Mesendoderm (in vitro differentiated cells): ENCODE measurements around the gene XPA.

Source experiments
- DNase-seq: peaks from one replicate; pipeline ENCODE4 v3.0.0; 2013
- H2AK5ac ChIP-seq: 2 replicates; pipeline ENCODE4 v1.6.1; 2013; ENCODE audit warnings: low read length, inconsistent platforms
- H2BK120ac ChIP-seq: 2 replicates; pipeline ENCODE4 v1.6.1; 2013; ENCODE audit warnings: low read depth, mild to moderate bottlenecking, low read length, moderate library complexity, mixed read lengths
- H2BK15ac ChIP-seq: replicated peaks from 2 replicates; pipeline ENCODE4 v1.6.1; 2013; ENCODE audit warnings: low read depth, mild to moderate bottlenecking, moderate library complexity
- H2BK5ac ChIP-seq: 2 replicates; pipeline ENCODE4 v1.6.1; 2013; ENCODE audit warnings: low read length, inconsistent platforms
- H3K18ac ChIP-seq: 2 replicates; pipeline ENCODE4 v1.6.1; 2013; ENCODE audit warnings: mild to moderate bottlenecking, low read length, mixed read lengths
- H3K23ac ChIP-seq: one replicate; pipeline ENCODE4 v1.6.1; 2013; ENCODE audit warnings: low read length
- H3K27ac ChIP-seq: 2 replicates; pipeline ENCODE4 v1.5.1; 2013; ENCODE audit warnings: low read depth, mild to moderate bottlenecking, inconsistent platforms, low read length, moderate library complexity
- H3K27me3 ChIP-seq: 2 replicates; pipeline ENCODE4 v1.6.1; 2013; ENCODE audit warnings: low read length, control low read depth, mild to moderate bottlenecking, inconsistent platforms; ENCODE audit not compliant: insufficient read depth, poor library complexity
- H3K36me3 ChIP-seq: 2 replicates; pipeline ENCODE4 v1.6.1; 2013; ENCODE audit warnings: low read length, inconsistent platforms; ENCODE audit not compliant: control insufficient read depth, insufficient read depth
- H3K4ac ChIP-seq: one replicate; pipeline ENCODE4 v1.6.1; 2013; ENCODE audit warnings: low read depth, mild to moderate bottlenecking, low read length, moderate library complexity
- H3K4me1 ChIP-seq: 2 replicates; pipeline ENCODE4 v1.6.1; 2013; ENCODE audit warnings: low read depth, low read length, inconsistent platforms; ENCODE audit not compliant: control insufficient read depth
- H3K4me2 ChIP-seq: 2 replicates; pipeline ENCODE4 v1.6.1; 2013; ENCODE audit warnings: low read length
- H3K4me3 ChIP-seq: 2 replicates; pipeline ENCODE4 v1.5.1; 2013; ENCODE audit warnings: mild to moderate bottlenecking, low read length
- H3K56ac ChIP-seq: one replicate; pipeline ENCODE4 v1.6.1; 2013; ENCODE audit warnings: low read length
- H3K79me1 ChIP-seq: 2 replicates; pipeline ENCODE4 v1.6.1; 2013; ENCODE audit warnings: low read length, inconsistent platforms
- H3K79me2 ChIP-seq: 2 replicates; pipeline ENCODE4 v1.6.1; 2013; ENCODE audit warnings: mild to moderate bottlenecking, low read length; ENCODE audit not compliant: control insufficient read depth, insufficient read depth
- H3K9ac ChIP-seq: 2 replicates; pipeline ENCODE4 v1.6.1; 2013; ENCODE audit warnings: low read length, inconsistent platforms
- H4K5ac ChIP-seq: one replicate; pipeline ENCODE4 v1.6.1; 2013; ENCODE audit warnings: low read length
- H4K8ac ChIP-seq: one replicate; pipeline ENCODE4 v1.6.1; 2013; ENCODE audit warnings: low read depth, mild to moderate bottlenecking, control low read depth, low read length, moderate library complexity
- WGBS: extraction: QIAGEN DNeasy Blood & Tissue Kit; methylation state at CpG from one replicate; pipeline ENCODE4 v1.1.7; 2013; ENCODE audit warnings: low lambda C conversion rate, missing lambda C conversion rate; ENCODE audit not compliant: insufficient coverage; ENCODE audit errors: extremely low coverage; 5-methylcytosine and 5-hydroxymethylcytosine counted together

XPA gene

DNA sequence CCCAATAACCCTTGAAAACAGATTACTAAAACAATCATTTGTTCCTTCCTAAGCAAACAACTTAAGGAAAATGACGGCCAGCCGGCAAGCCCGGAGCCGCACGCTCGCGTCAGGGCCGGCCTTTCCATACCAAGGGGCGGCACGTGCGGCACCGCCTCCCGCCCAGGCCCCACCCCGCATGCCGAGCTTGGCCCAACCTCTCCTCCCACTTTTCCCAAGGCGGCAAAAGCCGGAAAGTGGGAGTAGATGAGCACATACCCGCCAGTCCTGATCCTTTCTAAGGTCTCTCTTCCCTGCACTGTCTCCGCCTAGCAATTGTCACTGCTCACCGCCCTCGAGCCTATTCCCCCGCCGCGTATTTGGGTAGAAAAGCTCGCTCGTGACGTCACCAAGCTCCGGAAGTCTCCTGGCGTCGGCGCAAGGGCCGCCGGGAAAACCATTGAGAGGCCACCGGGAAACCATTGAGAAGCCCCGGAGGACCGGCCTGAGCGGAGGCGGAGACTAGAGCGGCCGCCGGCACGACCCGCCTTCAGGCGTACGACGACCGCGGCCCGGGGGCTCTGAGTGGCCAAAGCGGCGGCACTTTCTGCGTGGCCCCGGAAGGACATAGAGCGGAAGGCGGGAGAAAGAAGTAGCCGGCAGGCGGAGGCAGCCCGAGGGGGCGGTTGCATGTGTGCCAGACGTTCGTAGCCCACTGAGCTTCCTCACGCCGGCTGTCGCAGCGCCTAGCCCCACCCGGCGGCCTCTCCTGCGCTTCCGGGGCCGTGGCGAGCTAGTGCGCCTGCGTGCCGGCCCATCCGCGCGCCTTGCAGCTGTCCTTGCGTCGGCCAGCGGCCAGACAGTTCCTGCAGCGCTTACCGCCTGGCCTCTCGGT lies 63.9 kb downstream of the XPA start, which contains the start of the genes NCBP1 and TSTD2:
Gene NCBP1, plus strand, starts transcription at position 837 of the 874 bp plus-strand sequence. CDS start 61 bp downstream, outside the sequence.
Gene TSTD2, minus strand, starts transcription at position 384 of the 874 bp plus-strand sequence. CDS start 5,806 bp downstream, outside the sequence.
- peak within 1 kb of the TSS; percentile 95 for H3K18ac ChIP-seq
- peak within 1 kb of the TSS; percentile 95 for H3K23ac ChIP-seq
- H2BK15ac ChIP-seq: peak within 1 kb of the TSS; percentile 25
- peak within 1 kb of the TSS; percentile 42 for H4K8ac ChIP-seq
- no peak within 1 kb of the TSS for H4K5ac ChIP-seq
- peaks cover 15% of the 10 kb centered on the region for H3K79me1 ChIP-seq
- H3K56ac ChIP-seq: peak within 1 kb of the TSS; percentile 99
- no peaks in the 10 kb centered on the region for H3K27me3 ChIP-seq
- peak within 1 kb of the TSS; percentile 87 for H3K4ac ChIP-seq
- no peaks in the 10 kb centered on the region for H3K4me1 ChIP-seq
- peak within 1 kb of the TSS; percentile 98 for H3K9ac ChIP-seq
- no peak within 1 kb of the TSS for H2BK120ac ChIP-seq
- peaks cover 58% of the 10 kb centered on the region for H3K79me2 ChIP-seq
- peak; percentile 99 for DNase-seq
- no CpG with 5 or more reads among the region's 83 CpGs for WGBS
- peak within 1 kb of the TSS; percentile 67 for H2BK5ac ChIP-seq
- peak within 1 kb of the TSS; percentile 99 for H3K27ac ChIP-seq
- peak within 1 kb of the TSS; percentile 88 for H3K4me3 ChIP-seq
- H3K36me3 ChIP-seq: no peaks in the 10 kb centered on the region
- H3K4me2 ChIP-seq: peak within 1 kb of the TSS; percentile 97
- no peak within 1 kb of the TSS for H2AK5ac ChIP-seq

DNA sequence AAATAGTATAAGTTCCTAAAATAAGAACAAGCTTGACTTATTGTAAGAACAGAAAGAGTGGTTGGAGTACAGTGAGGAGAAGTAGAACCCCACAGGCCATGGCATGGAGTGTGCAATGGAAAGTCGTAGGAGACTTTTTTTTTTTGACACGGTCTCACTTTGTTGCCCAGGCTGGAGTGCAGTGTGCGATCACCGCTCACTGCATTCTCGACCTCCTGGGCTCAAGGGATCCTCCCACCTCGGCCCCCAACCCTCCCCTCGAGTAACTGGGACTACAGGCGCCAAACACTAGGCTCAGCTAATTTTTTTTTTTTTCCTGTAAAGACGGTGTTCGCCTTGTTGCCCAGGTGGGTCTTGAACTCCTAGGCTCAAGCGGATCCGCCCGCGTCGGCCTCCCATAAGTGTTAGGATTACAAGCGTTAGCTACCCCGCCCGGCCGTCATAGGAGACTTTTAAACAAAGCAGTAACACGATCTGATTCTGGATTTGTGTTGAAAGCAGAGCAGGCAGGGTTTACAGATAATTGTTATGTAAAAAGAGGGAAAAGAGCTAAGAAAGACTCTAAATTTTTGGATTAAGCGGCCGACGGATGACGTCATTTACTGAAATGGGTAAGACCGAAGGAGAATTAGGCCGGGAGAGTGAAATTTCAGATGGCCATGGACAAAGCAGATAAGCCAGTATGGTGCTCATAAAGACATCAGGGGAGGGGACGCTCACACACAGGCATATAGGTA lies 64.7 kb downstream of the XPA start:
- no peaks in the 10 kb centered on the region for H3K4me1 ChIP-seq
- H4K5ac ChIP-seq: no peak overlapping the region
- H3K27ac ChIP-seq: peak overlapping the region; percentile 99
- H2BK5ac ChIP-seq: peak overlapping the region; percentile 51
- peak; percentile 87 for DNase-seq
- H3K36me3 ChIP-seq: no peaks in the 10 kb centered on the region
- H3K4ac ChIP-seq: peak overlapping the region; percentile 87
- peak overlapping the region; percentile 25 for H2BK15ac ChIP-seq
- H3K79me2 ChIP-seq: peaks cover 55% of the 10 kb centered on the region
- WGBS: no CpG with 5 or more reads among the region's 27 CpGs
- peak overlapping the region; percentile 94 for H3K56ac ChIP-seq
- peaks cover 16% of the 10 kb centered on the region for H3K79me1 ChIP-seq
- H4K8ac ChIP-seq: peak overlapping the region; percentile 42
- H2AK5ac ChIP-seq: no peak overlapping the region
- peak overlapping the region; percentile 75 for H3K4me2 ChIP-seq
- peak overlapping the region; percentile 32 for H3K23ac ChIP-seq
- H3K9ac ChIP-seq: peak overlapping the region; percentile 90
- peak overlapping the region; percentile 83 for H3K4me3 ChIP-seq
- no peaks in the 10 kb centered on the region for H3K27me3 ChIP-seq
- H2BK120ac ChIP-seq: no peak overlapping the region
- H3K18ac ChIP-seq: peak overlapping the region; percentile 70

DNA sequence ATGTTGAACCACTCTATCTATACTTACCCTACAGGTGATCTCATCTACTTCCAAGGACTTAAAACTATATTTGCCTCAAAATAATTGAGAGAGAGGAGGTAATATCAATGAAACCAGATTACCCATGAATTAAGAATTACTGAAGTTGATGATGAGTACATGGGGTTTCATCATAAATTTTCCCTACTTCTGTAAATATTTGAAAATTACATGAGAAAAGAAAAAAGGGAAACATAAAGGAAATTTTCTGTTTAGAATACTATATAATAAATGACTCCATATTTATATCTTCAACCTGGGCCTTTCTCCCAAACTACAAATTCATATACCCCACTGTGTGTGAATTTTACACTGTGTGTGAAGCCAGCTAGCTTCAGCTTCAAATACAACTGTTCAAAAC lies 66.5 kb downstream of the XPA start:
- no peak overlapping the region for H4K8ac ChIP-seq
- H2BK5ac ChIP-seq: no peak overlapping the region
- H3K9ac ChIP-seq: no peak overlapping the region
- H3K27ac ChIP-seq: no peak overlapping the region
- H2BK15ac ChIP-seq: no peak overlapping the region
- no peak for DNase-seq
- H3K79me1 ChIP-seq: peaks cover 14% of the 10 kb centered on the region
- no peak overlapping the region for H3K4me2 ChIP-seq
- H2AK5ac ChIP-seq: no peak overlapping the region
- no peak overlapping the region for H3K23ac ChIP-seq
- no peaks in the 10 kb centered on the region for H3K36me3 ChIP-seq
- no peaks in the 10 kb centered on the region for H3K27me3 ChIP-seq
- H3K18ac ChIP-seq: no peak overlapping the region
- H3K79me2 ChIP-seq: peaks cover 43% of the 10 kb centered on the region
- no peak overlapping the region for H3K56ac ChIP-seq
- H2BK120ac ChIP-seq: no peak overlapping the region
- H3K4me1 ChIP-seq: no peaks in the 10 kb centered on the region
- no peak overlapping the region for H3K4ac ChIP-seq
- no peak overlapping the region for H3K4me3 ChIP-seq
- no peak overlapping the region for H4K5ac ChIP-seq

DNA sequence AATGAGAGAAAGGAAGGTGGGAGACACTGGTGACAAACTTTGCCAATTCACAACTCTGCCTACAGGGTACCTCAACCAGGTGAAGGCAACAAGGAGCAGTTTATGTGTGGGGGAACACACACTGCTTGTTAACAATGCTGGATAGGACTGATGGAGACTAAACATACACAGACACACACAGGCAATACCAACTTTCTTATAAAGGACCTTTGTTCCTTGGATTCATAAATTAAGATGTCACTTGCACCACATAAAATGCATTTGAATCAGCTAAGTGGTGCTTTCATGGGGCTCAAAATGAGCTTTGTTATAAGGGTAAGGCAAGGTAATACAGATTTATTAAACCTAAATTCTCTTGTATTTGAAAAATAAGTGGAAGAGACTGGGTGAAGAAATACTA lies 68.0 kb downstream of the XPA start:
- no peak overlapping the region for H4K5ac ChIP-seq
- peak; percentile 44 for DNase-seq
- H3K79me1 ChIP-seq: peaks cover 14% of the 10 kb centered on the region
- no peak overlapping the region for H2BK120ac ChIP-seq
- no peak overlapping the region for H3K27ac ChIP-seq
- no peak overlapping the region for H3K23ac ChIP-seq
- H3K4me2 ChIP-seq: no peak overlapping the region
- no peak overlapping the region for H3K9ac ChIP-seq
- no peak overlapping the region for H3K18ac ChIP-seq
- H3K79me2 ChIP-seq: peaks cover 28% of the 10 kb centered on the region
- no peaks in the 10 kb centered on the region for H3K4me1 ChIP-seq
- H3K56ac ChIP-seq: no peak overlapping the region
- no peaks in the 10 kb centered on the region for H3K27me3 ChIP-seq
- no peak overlapping the region for H4K8ac ChIP-seq
- H2AK5ac ChIP-seq: no peak overlapping the region
- no peaks in the 10 kb centered on the region for H3K36me3 ChIP-seq
- H3K4me3 ChIP-seq: no peak overlapping the region
- H3K4ac ChIP-seq: no peak overlapping the region
- H2BK15ac ChIP-seq: no peak overlapping the region
- no peak overlapping the region for H2BK5ac ChIP-seq

DNA sequence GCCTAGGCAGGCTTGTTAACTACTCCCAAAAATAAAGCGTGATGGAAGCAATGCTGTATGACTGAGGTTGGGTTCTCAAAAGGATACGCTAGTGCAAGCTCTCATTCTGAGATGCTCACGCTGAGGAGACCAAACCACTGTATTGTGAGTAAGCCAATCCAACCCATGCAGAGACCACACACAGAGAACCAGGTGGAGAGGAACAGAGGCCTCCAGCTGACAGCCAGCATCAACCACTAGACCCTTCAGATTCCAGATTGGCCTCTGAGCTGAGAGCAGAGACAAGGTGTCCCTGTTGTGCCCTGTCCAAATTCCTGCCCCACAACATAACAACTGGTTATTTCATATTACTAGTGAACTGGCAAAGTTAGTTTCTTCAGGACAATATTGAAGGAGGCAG lies 68.5 kb downstream of the XPA start:
- Histone ChIP-seq H2BK15ac (no peak overlapping the region), H3K4me1 (no peaks in the 10 kb centered on the region), H3K4ac (no peak overlapping the region), H3K4me2 (no peak overlapping the region), H3K36me3 (no peaks in the 10 kb centered on the region), H3K4me3 (no peak overlapping the region), H2AK5ac (no peak overlapping the region), H3K18ac (no peak overlapping the region), H3K9ac (no peak overlapping the region), H3K79me2 (peaks cover 26% of the 10 kb centered on the region), H2BK5ac (no peak overlapping the region), H4K5ac (no peak overlapping the region), H3K27me3 (no peaks in the 10 kb centered on the region), H4K8ac (no peak overlapping the region), H3K56ac (no peak overlapping the region), H3K27ac (no peak overlapping the region), H3K79me1 (peaks cover 14% of the 10 kb centered on the region), H2BK120ac (no peak overlapping the region), H3K23ac (no peak overlapping the region)
- peak; percentile 23 for DNase-seq
- no CpG with 5 or more reads among the region's 3 CpGs for WGBS
